Esophagus squamous epithelium (tissue), 4 donors: Measurements from ENCODE around the gene SPTBN5.

ENCODE experiments used
- POLR2A ChIP-seq, 4 donors: fragments of 450-650 bp; IDR thresholded peaks; one replicate each; pipeline ENCODE4 v1.6.1; 2017; ENCODE audit warnings: antibody characterized with exemption in 4 of 4, mild to moderate bottlenecking in 4 of 4, moderate library complexity in 3 of 4
- TF ChIP-seq, protein P1 (sequence below), 6 experiments: fragments of 450-650 bp in 4 of 6; fragments of 200-600 bp in 2 of 6; sonication (generic) in 2 of 6; IDR thresholded peaks; one replicate each; pipeline ENCODE4 v1.5.1; 2016 to 2019; ENCODE audit warnings: antibody characterized with exemption in 6 of 6, mild to moderate bottlenecking in 4 of 6, moderate library complexity in 4 of 6

DNA sequence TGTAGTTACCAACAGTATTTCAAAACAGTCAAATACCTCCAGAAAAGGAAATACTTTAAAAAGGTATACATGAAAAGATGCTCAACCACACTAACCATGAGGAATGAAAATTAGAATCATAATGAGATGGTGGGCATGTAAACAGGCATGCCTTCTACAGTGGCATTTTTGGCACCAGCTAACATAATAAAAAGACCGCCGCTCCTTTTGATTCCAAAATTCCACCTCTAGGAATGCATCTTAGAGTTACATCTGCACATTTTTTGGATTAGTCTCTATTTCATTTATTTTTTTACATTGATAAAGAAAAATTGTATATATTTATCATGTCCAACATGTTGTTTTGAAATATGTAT, 37.0 kb upstream of the SPTBN5 start:
- TF ChIP-seq, protein P1, sequence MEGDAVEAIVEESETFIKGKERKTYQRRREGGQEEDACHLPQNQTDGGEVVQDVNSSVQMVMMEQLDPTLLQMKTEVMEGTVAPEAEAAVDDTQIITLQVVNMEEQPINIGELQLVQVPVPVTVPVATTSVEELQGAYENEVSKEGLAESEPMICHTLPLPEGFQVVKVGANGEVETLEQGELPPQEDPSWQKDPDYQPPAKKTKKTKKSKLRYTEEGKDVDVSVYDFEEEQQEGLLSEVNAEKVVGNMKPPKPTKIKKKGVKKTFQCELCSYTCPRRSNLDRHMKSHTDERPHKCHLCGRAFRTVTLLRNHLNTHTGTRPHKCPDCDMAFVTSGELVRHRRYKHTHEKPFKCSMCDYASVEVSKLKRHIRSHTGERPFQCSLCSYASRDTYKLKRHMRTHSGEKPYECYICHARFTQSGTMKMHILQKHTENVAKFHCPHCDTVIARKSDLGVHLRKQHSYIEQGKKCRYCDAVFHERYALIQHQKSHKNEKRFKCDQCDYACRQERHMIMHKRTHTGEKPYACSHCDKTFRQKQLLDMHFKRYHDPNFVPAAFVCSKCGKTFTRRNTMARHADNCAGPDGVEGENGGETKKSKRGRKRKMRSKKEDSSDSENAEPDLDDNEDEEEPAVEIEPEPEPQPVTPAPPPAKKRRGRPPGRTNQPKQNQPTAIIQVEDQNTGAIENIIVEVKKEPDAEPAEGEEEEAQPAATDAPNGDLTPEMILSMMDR (IDR thresholded peaks at IDR 0.05): no peak
- no peak for TF ChIP-seq POLR2A (IDR thresholded peaks at IDR 0.05)
